Skin epidermis (tissue), 12 donors: ENCODE data around the gene PLP2.
A peak's percentile ranks its signal among the peaks of the same experiment; 100 is the strongest.
"Not testable (repeated sequence)": the region's sequence is repeated elsewhere in the genome, so short reads cannot be mapped to it uniquely, and the experiment has no call there.

ENCODE experiments used
- H3K27ac ChIP-seq, 21 experiments: fragments of 200-600 bp; sonication (generic) in 11 of 21; one replicate each; pipeline ENCODE4 v1.5.0; 2020; ENCODE audit warnings: mild to moderate bottlenecking in 3 of 21, inconsistent platforms in 2 of 21, moderate library complexity in 2 of 21
- H3K4me3 ChIP-seq, 7 experiments: fragments of 200-600 bp; sonication (generic) in 2 of 7; one replicate each; pipeline ENCODE4 v1.5.0; 2020; ENCODE audit warnings: inconsistent platforms in 2 of 7, mild to moderate bottlenecking in 2 of 7, moderate library complexity in 1 of 7

PLP2 gene, protein sequence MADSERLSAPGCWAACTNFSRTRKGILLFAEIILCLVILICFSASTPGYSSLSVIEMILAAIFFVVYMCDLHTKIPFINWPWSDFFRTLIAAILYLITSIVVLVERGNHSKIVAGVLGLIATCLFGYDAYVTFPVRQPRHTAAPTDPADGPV

DNA sequence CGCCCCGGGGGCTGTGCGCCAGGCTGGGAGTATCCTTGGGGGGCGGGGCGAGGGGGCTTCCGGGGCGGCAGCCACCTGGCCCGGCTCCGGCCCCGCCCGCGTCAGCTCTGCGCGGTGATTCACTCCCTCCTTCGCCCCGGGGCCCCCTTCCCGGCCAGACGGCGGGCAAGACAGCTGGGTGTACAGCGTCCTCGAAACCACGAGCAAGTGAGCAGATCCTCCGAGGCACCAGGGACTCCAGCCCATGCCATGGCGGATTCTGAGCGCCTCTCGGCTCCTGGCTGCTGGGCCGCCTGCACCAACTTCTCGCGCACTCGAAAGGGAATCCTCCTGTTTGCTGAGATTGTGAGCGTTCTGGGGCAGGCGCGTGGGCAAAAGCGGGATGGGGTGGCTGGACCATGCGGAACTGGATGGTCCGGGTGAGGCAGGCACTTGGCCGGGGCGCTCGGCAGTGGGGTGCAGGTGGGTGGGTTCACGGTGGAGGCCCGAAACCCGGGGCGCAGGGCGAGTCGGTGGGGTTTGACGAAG is at the start of gene PLP2:
Gene PLP2, plus strand, starts transcription at position 147 of the 528 bp plus-strand sequence. Its CDS starts 103 bp downstream, at position 250.
- H3K27ac ChIP-seq = peak within 1 kb of the TSS; percentile 67 to 96 (median 93)
- peak within 1 kb of the TSS; percentile 46 to 65 (median 58) for H3K4me3 ChIP-seq

DNA sequence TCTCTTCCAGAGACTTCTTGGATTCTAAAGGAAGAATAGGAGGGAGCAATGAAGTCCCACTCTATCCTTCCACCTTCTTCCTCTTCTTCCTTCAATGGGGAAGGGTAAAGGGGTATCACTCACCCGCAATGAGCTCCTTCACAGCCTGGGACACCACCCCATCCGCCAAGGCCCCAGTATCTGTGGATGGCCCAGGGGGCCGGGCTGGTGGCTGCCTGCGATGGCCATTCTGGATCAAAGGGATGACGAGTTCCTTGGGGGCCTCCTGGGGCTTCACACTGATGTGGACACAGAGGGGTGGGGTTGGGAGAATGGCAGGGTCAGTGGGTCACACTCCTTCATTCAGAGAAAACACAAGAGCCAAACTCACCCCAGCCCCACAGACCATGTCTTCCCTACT is 49.2 kb upstream of the PLP2 start:
- peak overlapping the region in 6 of 7 experiments; percentile 53 to 70 (median 66) for H3K4me3 ChIP-seq
- H3K27ac ChIP-seq = peak overlapping the region in 4 of 21 experiments; percentile 71 to 83 (median 78)

DNA sequence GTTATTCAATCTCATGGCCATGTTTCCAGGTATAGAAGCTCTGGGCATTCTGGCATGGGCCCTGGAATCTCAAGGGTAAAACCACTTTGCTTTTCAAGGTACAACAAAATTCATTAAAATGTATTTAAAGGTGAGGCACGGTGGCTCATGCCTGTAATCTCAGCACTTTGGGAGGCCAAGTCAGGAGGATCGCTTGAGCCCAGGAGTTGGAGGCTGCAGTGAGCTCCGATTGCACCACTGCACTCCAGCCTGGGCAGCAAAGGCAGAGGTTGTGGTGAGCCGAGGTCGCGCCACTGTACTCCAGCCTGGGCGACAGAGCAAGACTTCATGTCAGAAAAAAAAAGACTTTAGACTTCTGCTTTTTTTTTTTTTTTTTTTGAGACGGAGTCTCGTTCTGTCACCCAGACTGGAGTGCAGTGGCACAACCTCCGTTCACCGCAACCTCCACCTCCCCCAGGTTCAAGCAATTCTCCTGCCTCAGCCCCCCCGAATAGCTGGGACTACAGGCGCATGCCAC is 43.9 kb upstream of the PLP2 start:
- not testable (repeated sequence) for H3K27ac ChIP-seq, H3K4me3 ChIP-seq

DNA sequence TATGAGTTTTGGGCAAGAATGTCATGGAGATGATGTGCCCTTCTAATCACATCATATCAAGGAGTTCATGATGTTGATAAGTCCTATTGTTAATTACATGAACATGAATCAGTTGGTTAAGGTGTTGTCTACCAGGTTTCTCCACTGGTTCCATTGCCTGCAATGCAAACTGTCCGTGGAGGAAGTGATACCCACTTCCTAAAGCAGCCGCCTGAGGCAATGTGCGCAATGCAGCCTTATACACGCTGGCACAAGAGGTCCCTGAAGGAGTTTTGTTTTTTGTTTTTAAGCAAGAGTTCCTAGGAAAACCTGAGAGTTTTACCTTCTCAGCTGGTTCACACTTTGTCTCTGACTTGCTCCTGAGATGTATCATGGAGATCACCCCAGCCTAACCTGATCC is 42.3 kb upstream of the PLP2 start:
- no peak overlapping the region for H3K27ac ChIP-seq
- no peak overlapping the region for H3K4me3 ChIP-seq

DNA sequence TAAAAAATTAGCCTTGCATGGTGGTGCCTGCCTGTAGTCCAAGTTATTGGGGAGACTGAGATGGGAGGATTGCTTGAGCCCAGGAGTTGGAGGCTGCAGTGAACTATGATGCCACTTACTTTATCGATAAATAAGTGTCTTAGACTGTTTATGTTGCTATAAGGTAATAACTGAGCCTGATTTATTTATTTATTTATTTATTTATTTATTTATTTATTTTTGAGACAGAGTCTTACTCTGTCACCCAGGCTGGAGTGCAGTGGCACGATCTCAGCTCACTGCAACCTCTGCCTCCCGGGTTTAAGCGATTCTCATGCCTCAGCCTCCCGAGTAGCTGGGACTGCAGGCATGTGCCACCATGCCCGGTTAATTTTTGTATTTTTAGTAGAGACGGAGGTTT is 39.4 kb upstream of the PLP2 start:
- not testable (repeated sequence) for H3K27ac ChIP-seq

DNA sequence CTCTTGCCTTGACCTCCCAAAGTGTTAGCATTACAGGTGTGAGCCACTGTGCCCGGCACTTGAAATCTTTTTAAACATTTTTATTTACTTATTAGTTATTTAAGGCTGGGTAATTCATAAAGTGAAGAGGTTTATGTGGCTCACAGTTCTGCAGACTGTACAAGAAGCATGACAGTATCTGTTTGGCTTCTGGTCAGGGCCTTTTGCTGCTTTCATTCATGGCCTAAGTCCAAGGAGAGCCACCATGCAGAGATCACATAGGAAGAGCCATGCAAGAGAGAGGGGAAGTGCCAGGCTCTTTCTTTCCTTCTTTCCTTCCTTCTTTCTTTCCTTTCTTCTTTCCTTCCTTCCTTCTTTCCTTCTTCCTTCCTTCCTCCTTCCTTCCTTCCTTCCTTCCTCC is 37.9 kb upstream of the PLP2 start:
- H3K4me3 ChIP-seq = no peak overlapping the region
- H3K27ac ChIP-seq = no peak overlapping the region

More for the DNA sequence above, 39.4 kb upstream of the PLP2 start:
- not testable (repeated sequence) for H3K4me3 ChIP-seq

DNA sequence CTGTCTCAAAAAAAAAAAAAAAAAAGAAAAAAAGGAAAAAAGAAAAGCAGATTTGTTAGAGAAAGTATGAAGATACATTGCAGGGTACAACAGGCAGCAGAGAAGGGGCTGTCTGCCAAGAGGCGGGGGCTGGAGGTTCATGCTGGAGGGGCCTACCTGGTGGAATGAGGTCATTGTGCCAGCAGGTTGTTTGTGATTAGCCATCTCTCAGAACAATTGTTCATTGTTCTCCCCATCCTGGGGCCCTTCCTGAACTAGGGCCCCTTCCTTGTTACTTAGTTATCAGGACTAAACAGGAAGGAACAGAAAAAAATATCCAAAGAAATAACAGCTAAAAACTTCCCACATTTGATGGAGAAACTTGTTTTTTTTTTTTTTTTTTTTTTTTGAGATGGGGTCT is 34.2 kb upstream of the PLP2 start:
- Histone ChIP-seq H3K4me3 (no peak overlapping the region), H3K27ac (no peak overlapping the region)

DNA sequence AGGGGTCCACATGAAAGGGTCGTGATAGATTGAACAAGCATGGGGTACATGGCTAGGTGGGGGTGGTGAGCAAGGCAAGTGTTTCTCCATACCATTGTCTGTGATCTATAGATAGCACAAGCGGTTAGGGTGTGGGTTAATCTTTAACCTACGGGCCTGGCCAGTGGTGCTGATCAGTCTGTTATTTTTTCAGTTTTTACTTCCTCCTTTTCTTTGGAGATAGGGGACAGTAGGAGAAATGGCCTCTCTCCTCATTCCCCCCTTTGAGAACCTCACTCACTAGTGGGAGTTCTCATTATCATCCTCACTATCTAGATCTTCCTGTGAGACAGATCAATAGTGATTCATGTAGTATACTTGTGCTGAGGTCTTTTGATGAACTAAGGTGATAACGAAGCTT is 32.0 kb upstream of the PLP2 start:
- Histone ChIP-seq H3K4me3 (no peak overlapping the region), H3K27ac (no peak overlapping the region)

DNA sequence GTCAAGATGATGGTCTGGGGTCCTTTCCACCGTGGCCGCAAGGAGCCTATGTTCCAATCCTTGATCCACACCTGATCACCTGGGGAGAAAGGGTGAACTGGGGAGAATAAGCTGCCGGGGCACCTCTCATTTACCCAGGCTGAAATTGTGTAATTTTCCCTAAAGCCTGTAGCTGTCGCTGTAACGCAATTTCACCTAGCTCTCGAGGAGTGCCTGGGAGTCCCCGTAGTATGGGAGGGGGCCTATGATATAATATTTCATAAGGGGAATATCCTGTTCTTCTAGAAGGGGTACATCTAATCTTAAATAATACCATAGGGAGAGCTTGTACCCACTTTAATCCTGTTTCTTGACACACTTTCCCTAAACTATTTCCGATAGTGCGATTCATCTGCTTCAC is 29.4 kb upstream of the PLP2 start:
- H3K27ac ChIP-seq, H3K4me3 ChIP-seq: not testable (repeated sequence)

DNA sequence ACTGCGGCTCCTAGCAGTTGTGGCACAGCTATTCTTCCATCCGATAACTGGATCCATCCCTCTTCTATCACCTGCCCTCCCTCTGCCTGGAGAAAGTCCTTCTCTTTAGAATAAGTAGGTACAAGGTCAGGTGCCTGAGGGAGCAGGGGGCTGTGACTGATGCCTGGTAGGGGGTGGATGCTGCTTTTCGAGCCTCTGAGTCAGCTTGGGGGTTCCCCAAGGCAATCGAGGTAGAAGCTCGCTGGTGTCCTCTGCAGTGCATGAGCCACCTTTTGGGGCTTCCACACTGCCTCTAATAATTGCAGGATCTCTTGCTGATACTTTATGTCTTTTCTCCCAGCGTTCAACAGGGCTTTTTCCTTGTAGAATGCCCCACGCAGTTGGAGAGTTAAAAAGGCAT is 28.5 kb upstream of the PLP2 start:
- H3K4me3 ChIP-seq = not testable (repeated sequence)

DNA sequence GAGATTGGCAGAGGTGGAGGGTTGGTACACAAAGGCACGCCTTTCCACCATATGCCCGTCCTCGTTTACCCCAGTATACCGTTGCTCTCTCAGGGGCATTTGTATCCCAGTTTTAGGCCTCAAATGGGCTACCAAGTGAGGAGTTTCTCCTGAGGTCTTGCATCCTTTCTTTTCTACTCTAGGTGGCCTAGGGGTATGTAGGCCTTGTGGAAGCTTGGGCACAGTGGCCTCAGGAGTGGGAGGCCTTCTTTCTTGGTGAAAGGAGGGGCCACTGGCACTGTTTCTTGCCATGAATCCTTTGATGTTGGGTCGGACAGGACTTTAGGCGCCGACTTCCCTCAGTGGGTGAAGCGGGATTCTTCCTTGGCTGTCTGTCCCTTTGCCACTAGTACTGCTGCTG is 24.4 kb upstream of the PLP2 start:
- Histone ChIP-seq H3K27ac (no peak overlapping the region), H3K4me3 (no peak overlapping the region)

More for the DNA sequence above, 28.5 kb upstream of the PLP2 start:
- H3K27ac ChIP-seq = not testable (repeated sequence)

DNA sequence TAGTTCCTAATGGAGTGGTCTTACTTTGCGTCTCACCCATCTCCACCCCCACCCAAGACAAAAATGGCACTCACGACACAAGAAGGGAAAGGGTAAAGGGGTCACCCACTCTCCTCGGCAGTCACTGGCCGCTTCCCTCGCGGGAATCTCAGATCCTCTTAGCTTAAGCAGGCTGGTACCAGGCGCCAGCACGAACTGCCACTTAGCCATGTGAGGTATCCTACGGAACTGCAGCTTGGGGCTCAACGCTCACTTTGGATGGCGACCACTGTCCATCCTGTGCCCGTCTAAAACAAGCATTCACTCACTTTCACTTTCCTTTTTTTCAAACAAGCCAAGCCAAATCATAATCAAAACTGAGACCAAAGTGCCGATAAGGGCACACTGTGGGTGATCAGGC is 23.8 kb upstream of the PLP2 start:
- no peak overlapping the region for H3K4me3 ChIP-seq
- no peak overlapping the region for H3K27ac ChIP-seq

DNA sequence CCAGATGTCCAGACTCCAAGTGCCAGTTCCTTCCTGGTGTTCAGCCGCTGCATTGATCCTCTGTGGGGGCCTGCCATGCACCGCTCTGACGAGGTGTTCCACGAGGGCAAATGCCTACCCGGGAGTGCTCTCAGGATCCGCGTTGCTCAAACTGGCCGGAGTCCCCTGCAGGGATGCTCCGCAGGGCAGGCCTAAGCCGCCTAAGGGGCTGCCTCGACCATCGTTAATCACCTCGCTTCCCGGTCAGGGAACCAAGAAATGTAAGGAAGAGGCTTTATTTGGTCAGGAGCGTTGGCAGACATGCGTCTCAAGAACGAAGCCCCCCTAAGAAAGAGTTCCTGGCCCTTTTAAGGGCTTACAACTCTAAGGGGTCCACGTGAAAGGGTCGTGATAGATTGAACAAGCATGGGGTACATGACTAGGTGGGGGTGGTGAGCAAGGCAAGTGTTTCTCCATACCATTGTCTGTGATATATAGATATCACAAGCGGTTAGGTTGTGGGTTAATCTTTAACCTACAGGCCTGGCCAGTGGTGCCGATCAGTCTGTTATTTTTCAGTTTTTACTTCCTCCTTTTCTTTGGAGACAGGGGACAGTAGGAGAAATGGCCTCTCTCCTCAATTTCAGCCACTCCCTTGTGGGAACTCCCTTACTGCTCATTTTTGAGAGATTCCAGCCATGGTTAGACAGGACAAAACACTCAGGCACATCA is 23.2 kb upstream of the PLP2 start:
- not testable (repeated sequence) for H3K27ac ChIP-seq, H3K4me3 ChIP-seq

DNA sequence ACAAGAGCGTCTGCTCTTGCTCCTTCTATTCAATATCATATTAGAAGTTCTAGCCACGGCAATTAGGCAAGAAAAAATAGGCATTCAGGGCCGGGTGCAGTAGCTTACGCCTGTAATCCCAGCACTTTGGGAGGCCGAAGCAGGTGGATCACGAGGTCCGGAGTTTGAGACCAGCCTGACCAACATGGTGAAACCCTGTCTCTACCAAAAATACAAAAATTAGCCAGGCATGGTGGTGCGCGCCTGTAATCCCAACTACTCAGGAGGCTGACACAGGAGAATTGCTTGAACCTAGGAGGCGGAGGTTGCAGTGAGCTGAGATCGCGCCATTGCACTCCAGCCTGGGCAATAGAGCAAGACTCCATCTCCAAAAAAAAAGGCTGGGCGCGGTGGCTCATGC is 22.4 kb upstream of the PLP2 start:
- not testable (repeated sequence) for H3K27ac ChIP-seq, H3K4me3 ChIP-seq

DNA sequence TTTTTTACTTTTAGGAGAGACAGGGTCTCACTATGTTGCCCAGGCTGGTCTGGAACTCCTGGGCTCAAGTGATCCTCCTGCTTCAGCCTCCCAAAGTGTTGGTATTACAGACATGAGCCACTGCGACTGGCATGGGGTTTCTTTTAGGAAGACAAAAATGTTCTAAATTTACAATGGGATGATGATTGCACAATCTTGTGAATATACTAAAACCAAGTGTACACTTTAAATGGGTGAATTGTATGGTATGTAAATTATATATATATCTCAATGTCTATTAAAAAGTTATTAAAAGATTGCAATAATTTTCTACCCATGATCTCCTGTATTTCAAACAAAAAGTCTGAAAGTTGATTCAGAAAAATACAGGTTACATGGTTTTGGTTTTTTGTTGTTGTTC is 18.2 kb upstream of the PLP2 start:
- no peak overlapping the region for H3K4me3 ChIP-seq
- no peak overlapping the region for H3K27ac ChIP-seq

DNA sequence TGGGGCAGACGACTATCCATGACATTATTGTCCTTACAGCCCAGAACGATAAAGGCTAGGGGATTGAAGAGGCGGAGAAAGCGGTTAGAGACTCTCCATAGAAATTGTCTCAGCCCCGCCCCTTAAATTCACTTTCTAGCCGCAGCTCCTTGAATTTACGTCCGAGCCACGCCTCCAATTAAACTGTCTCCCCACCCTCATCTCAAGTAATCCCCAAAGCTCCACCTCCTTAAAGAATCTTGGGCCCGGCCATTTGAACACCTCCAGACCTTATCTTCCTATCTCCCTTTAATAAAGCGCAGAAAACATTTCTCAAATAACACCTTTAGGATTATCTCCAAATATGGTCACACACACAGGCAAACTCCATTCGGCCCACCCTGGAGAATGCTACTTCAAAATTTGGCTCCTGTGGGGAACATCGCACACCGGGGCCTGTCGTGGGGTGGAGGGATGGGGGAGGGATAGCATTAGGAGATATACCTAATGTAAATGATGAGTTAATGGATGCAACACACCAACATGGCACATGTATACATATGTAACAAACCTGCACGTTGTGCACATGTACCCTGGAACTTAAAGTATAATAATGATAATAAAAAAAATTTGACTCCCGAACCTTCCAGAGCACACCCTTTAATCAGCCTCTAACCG is 16.3 kb upstream of the PLP2 start:
- Histone ChIP-seq H3K4me3 (peak overlapping the region; percentile 32 to 45 (median 39)), H3K27ac (peak overlapping the region in 18 of 21 experiments; percentile 81 to 93 (median 89))

DNA sequence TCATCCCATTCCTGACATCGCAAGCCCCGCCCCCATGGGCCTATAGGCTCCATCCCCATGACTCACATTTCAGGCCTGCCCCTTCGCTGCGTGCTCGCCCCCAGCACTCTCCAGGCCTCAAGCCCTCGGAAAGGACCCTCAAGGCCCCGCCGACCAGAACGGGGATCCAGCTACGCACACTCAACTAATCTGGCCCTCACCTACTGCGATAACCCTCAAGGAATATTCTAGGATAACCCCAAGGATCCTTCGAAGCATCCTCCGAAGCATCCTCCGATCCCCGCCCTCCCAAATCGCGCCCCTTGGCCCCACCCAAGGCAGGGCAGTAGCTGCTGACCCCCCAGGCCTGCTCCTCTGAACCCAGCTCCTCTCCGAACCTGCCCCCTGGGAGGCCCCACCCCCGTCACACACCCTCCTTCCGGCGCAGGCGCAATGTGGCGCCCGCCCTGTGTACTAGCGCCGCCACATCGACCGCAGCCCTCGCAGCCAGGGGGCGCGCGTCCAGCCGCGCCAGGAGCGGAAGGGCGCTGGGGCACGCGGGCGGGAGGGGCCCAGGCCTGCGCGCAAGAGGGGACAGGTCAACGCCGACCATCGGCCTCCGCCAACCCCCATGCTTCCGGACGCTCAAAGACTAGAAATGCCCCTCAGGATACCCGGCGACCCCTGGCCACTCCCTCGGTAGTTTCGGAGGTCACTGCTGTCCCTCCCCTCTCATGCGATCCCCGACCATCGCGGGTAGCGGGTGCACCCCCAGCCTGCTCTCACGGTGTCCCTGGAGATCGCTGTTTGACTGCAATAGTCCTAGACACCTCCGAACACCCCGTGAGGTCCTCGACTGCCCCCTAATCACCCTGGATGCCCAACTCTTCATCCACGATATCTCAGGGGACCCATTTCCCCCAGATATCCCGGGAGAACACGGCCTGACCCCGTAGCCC is 15.5 kb upstream of the PLP2 start:
- peak overlapping the region; percentile 58 to 93 (median 89) for H3K27ac ChIP-seq
- peak overlapping the region; percentile 32 to 45 (median 39) for H3K4me3 ChIP-seq

DNA sequence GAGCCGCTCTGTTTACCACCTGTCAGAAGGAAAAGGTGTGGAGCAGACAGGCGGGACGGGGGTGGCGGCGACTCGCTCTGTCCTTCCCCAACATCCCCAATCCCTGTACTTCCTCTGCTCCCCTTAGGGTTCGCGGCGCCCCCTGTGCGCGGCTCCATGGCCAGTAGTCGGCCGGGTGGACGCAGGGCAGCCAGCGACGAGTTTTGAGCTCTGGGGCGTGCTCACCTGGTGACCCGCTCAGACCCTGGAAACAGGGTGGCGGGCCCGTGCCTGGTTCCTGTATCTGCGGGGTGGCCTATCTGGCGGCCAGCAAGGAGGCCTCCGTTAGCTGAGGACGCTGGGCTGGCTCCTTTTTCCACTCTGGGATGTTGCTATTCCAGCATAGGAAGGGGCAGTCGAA is 14.5 kb upstream of the PLP2 start:
- Histone ChIP-seq H3K27ac (no peak overlapping the region), H3K4me3 (no peak overlapping the region)

DNA sequence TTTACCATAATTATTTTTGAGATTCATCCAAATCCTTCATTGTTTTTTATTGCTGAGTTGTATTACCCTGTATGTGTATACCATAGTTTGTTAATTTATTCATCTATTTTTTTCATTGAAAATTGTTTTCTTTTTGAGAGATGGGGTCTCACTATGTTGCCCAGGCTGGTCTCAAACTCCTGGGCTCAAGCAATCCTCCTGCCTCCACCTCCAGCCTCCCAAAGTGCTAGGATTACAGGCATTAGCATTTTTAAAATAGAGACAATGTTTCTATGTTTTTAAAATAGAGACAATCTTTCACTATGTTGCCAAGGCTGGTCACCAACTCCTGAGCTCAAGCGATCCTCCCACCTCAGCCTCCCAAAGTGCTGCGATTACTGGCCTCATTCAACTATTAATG is 10.8 kb upstream of the PLP2 start:
- H3K27ac ChIP-seq = no peak overlapping the region
- no peak overlapping the region for H3K4me3 ChIP-seq

DNA sequence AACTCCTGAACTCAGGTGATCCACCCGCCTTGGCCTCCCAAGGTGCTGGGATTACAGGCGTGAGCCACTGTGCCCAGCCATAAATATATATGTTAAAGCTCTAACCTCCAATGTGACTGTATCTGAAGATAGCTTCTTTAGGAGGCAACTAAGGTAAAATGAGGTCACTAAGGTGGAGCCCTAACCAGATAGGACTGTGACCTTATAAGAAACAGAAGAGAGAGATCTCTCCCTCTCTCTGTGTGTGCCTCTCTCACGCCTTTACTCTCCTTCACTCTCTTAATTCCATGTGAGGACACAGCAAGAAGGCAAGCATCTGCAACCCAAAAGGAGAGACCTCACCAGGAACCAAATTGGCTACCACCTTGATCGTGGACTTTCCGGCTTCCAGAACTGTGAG is 10.1 kb upstream of the PLP2 start:
- H3K27ac ChIP-seq = no peak overlapping the region
- H3K4me3 ChIP-seq = no peak overlapping the region
